NT2/D1 (cell line): ENCODE results near the gene NKD1.

Experiments used
- DNase-seq: peaks from one replicate; pipeline ENCODE4 v3.0.0-alpha.2; 2011; ENCODE audit warnings: low read depth, low spot score
- H3K27me3 ChIP-seq: 2 replicates; pipeline ENCODE4 v1.6.0; 2011; ENCODE audit warnings: mild to moderate bottlenecking; ENCODE audit not compliant: insufficient read length, insufficient read depth
- H3K36me3 ChIP-seq: 2 replicates; pipeline ENCODE4 v1.6.1; 2011; ENCODE audit warnings: mild to moderate bottlenecking, low read length, mixed read lengths; ENCODE audit not compliant: insufficient read depth, insufficient read length
- H3K4me1 ChIP-seq: 2 replicates; pipeline ENCODE4 v1.5.1; 2011; ENCODE audit not compliant: insufficient read depth, insufficient read length
- H3K4me3 ChIP-seq: 2 replicates; pipeline ENCODE4 v1.5.1; 2011; ENCODE audit warnings: low read depth; ENCODE audit not compliant: insufficient read length
- H3K9ac ChIP-seq: 2 replicates; pipeline ENCODE4 v1.6.0; 2011; ENCODE audit warnings: low read depth; ENCODE audit not compliant: insufficient read length
- H3K9me3 ChIP-seq: 2 replicates; pipeline ENCODE4 v1.5.1; 2011; ENCODE audit warnings: mild to moderate bottlenecking, low read length; ENCODE audit not compliant: insufficient read depth
- SUZ12 ChIP-seq: IDR thresholded peaks from 2 replicates; pipeline ENCODE4 v1.6.1; 2011; ENCODE audit not compliant: insufficient read length, insufficient read depth; ENCODE audit errors: extremely low read depth
- YY1 ChIP-seq: IDR thresholded peaks from 2 replicates; pipeline ENCODE4 v1.6.1; 2011; ENCODE audit not compliant: insufficient read length, insufficient read depth
- ZNF274 ChIP-seq: IDR thresholded peaks from 2 replicates; pipeline ENCODE4 v1.6.1; 2011; ENCODE audit warnings: mild to moderate bottlenecking, low read depth, low read length

Gene NKD1

GRCh38 chr16:50563989-50564388 is 15.8 kb downstream of the NKD1 start:
- H3K9me3 ChIP-seq, result no peaks in the 10 kb centered on the region
- no peaks in the 10 kb centered on the region for H3K27me3 ChIP-seq
- no peak for DNase-seq
- no peaks in the 10 kb centered on the region for H3K4me1 ChIP-seq
- peaks cover 85% of the 10 kb centered on the region for H3K36me3 ChIP-seq
- H3K4me3 ChIP-seq, result no peak overlapping the region
- no peak for TF ChIP-seq SUZ12
- TF ChIP-seq ZNF274, result no peak
- TF ChIP-seq YY1, result no peak
- H3K9ac ChIP-seq, result no peak overlapping the region

GRCh38 chr16:50565428-50565827 is 17.2 kb downstream of the NKD1 start:
- no peaks in the 10 kb centered on the region for H3K9me3 ChIP-seq
- H3K4me1 ChIP-seq, result no peaks in the 10 kb centered on the region
- no peaks in the 10 kb centered on the region for H3K27me3 ChIP-seq
- H3K36me3 ChIP-seq, result peaks cover 83% of the 10 kb centered on the region
- no peak overlapping the region for H3K9ac ChIP-seq
- TF ChIP-seq YY1, result no peak
- no peak for TF ChIP-seq ZNF274
- no peak for TF ChIP-seq SUZ12
- no peak overlapping the region for H3K4me3 ChIP-seq
- DNase-seq, result no peak

DNA sequence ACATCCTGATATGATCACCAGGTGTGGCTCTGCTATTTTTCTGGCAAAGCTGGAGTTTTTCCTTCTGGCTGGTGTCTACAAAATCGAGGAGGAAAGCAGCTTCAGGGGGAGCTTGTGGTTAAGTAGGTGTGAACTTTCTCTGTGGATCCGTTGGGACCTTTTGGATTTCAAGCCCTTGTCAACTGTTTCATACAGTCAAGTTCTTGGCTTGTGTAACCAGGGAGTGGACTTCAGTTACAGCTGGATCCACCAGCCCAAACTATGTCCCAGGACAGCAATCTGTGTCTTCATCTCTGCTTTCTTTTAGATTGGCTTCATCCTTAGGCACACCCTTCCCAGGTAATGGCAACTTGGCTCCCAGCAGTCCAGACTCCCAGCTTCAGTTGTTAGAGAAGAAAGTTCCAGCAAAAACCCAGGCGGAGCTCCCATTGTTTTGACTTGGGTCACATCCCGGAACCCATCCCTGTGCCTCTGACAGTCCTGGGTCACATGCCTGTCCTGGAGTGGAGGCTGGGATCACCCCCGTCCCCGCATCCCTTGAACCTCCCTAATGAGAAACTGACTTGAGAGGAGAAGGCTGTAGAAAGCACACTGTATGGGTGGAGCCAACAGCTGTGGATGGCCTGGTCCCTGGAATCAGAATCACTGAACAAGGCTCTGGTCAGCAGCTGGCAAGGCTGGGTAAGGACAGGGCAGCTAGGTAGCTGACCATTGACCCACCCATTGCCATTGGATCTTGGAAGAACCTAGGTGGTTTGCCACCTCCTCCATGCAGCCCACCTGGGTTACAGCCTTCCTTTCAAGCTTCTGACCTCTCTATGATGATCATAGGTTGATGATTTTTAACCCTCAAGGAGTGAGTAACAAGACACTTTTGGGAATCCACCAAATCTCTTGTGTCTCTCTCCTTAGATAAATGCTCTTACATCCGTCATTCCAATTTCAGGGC is 18.1 kb downstream of the NKD1 start:
- TF ChIP-seq YY1, result no peak
- no peak for TF ChIP-seq ZNF274
- no peak for TF ChIP-seq SUZ12
- Histone ChIP-seq H3K36me3 (peaks cover 83% of the 10 kb centered on the region), H3K4me3 (no peak overlapping the region), H3K9me3 (no peaks in the 10 kb centered on the region), H3K4me1 (no peaks in the 10 kb centered on the region), H3K9ac (no peak overlapping the region), H3K27me3 (no peaks in the 10 kb centered on the region)
- DNase-seq, result no peak

DNA sequence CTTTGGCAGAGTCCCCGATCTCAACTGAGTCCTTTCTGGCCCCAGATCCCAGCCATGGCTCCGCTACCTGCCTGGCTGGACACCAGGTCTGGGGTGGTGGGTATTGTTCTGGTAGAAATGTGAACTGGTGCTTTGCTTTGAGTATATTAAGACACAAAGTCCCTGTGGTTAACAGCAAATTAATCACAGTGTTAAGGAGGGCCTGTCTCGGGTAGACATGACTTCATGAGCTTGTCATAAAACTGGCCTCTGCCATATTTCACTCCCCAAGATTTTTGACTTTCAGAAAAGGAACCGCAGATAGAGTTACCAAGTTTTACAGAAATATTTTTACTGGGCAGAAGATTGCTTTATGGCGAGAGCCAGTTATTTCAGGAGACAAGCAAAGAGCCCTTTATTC is 19.5 kb downstream of the NKD1 start:
- H3K36me3 ChIP-seq, result peaks cover 83% of the 10 kb centered on the region
- no peaks in the 10 kb centered on the region for H3K27me3 ChIP-seq
- no peak for DNase-seq
- no peak overlapping the region for H3K4me3 ChIP-seq
- TF ChIP-seq YY1 (no peak), SUZ12 (no peak), ZNF274 (no peak)
- H3K9me3 ChIP-seq, result no peaks in the 10 kb centered on the region
- no peak overlapping the region for H3K9ac ChIP-seq
- H3K4me1 ChIP-seq, result no peaks in the 10 kb centered on the region

- Histone ChIP-seq H3K9me3 (no peaks in the 10 kb centered on the region), H3K36me3 (peaks cover 84% of the 10 kb centered on the region), H3K9ac (no peak overlapping the region), H3K4me3 (no peak overlapping the region), H3K4me1 (peaks cover 2% of the 10 kb centered on the region), H3K27me3 (no peaks in the 10 kb centered on the region)
- DNase-seq, result no peak
- no peak for TF ChIP-seq YY1
- no peak for TF ChIP-seq SUZ12
- TF ChIP-seq ZNF274, result no peak
Measured at GRCh38 chr16:50568187-50568815, 20.1 kb downstream of the NKD1 start.

GRCh38 chr16:50570354-50570753 is 22.2 kb downstream of the NKD1 start:
- DNase-seq, result no peak
- no peaks in the 10 kb centered on the region for H3K27me3 ChIP-seq
- peaks cover 80% of the 10 kb centered on the region for H3K36me3 ChIP-seq
- TF ChIP-seq ZNF274, result no peak
- no peak for TF ChIP-seq YY1
- TF ChIP-seq SUZ12, result no peak
- no peak overlapping the region for H3K4me3 ChIP-seq
- no peaks in the 10 kb centered on the region for H3K9me3 ChIP-seq
- H3K4me1 ChIP-seq, result peaks cover 6% of the 10 kb centered on the region
- H3K9ac ChIP-seq, result no peak overlapping the region

DNA sequence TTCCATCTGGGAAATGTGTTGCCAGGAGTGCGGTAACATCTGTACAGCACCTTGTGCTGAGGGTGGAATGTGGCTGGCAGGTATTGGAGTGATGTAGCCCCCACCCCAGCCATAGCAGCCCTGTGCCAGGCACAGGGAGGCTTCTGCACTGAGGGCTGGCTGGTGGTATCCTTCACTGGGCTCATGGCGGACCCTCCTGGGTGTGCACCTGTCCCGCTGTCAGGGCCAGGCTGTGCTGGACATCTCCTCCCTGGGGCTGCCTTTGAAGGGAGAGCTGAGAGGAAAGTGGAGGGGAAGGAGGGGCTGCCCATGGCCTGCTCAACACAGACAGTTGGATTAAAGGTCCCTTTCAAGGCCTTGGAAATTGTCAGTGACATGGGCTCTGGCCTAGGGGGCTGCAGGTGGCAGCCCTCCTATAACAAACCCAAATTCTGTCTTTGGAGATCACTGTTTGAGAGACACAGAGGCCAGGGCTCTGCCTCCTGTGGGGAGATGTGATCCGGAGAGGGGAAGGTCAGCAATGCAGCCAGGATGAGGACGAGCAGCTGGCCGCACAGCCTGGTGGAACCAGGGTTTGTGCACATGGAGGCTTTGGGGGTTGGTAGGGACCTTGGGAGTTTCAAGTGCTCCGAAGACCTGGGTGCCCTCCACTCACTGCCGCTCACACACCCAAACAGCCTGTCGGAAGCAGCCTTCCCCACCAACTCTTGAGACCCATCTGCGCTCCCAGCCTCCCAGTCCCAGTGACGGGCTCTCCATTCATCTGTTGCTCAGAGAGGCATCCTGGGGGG is 22.8 kb downstream of the NKD1 start:
- Histone ChIP-seq H3K4me3 (no peak overlapping the region), H3K9me3 (no peaks in the 10 kb centered on the region), H3K36me3 (peaks cover 79% of the 10 kb centered on the region), H3K4me1 (peaks cover 6% of the 10 kb centered on the region), H3K27me3 (no peaks in the 10 kb centered on the region), H3K9ac (no peak overlapping the region)
- no peak for TF ChIP-seq YY1
- TF ChIP-seq ZNF274, result no peak
- no peak for TF ChIP-seq SUZ12
- DNase-seq, result no peak
